GM18508 (cell line): ENCODE results near the gene RET.

Experiments used
- ATAC-seq: cut with Tn5 transposase; IDR thresholded peaks from one replicate; pipeline ENCODE4 v1.9.1; 2021; ENCODE audit warnings: moderate number of reproducible peaks; ENCODE audit not compliant: insufficient read depth, unreplicated experiment

RET gene

GRCh38 chr10:43117031-43117776 lies 40.3 kb downstream of the RET start:
- ATAC-seq = no peak

GRCh38 chr10:43117777-43118583 lies 41.1 kb downstream of the RET start:
- ATAC-seq = no peak

- no peak for ATAC-seq
These were observed 42.0 kb downstream of the RET start for GRCh38 chr10:43118631-43119415.

- no peak for ATAC-seq
These were observed 42.7 kb downstream of the RET start for GRCh38 chr10:43119416-43120115.

- ATAC-seq = no peak
These were observed 43.5 kb downstream of the RET start for GRCh38 chr10:43120116-43120928.

GRCh38 chr10:43120929-43121314 lies 44.1 kb downstream of the RET start:
- peak; percentile 95 for ATAC-seq

- ATAC-seq = no peak
These were observed 44.6 kb downstream of the RET start for GRCh38 chr10:43121444-43121843.

GRCh38 chr10:43122096-43122495 lies 45.2 kb downstream of the RET start:
- ATAC-seq = no peak

- no peak for ATAC-seq
These were observed 46.0 kb downstream of the RET start for GRCh38 chr10:43122826-43123225.

GRCh38 chr10:43123361-43124093 lies 46.7 kb downstream of the RET start:
- ATAC-seq = no peak

GRCh38 chr10:43124094-43124521 lies 47.2 kb downstream of the RET start:
- no peak for ATAC-seq

- ATAC-seq = no peak
These were observed 47.9 kb downstream of the RET start for GRCh38 chr10:43124574-43125273.

GRCh38 chr10:43125274-43125845 lies 48.5 kb downstream of the RET start:
- no peak for ATAC-seq

- ATAC-seq = no peak
These were observed 49.2 kb downstream of the RET start for GRCh38 chr10:43125881-43126731.

- ATAC-seq = no peak
These were observed 50.0 kb downstream of the RET start for GRCh38 chr10:43126759-43127424.

GRCh38 chr10:43127442-43127841 lies 50.6 kb downstream of the RET start:
- no peak for ATAC-seq
